Ammon's horn (tissue), 1 donor: ENCODE results near the gene SPTB.
"Not testable (repeated sequence)": the region's sequence is repeated elsewhere in the genome, so short reads cannot be mapped to it uniquely, and the experiment has no call there.

Experiments used
- DNase-seq: peaks from one replicate; pipeline ENCODE4 v3.0.0-alpha.2; 2016; ENCODE audit warnings: low spot score

SPTB gene

DNA sequence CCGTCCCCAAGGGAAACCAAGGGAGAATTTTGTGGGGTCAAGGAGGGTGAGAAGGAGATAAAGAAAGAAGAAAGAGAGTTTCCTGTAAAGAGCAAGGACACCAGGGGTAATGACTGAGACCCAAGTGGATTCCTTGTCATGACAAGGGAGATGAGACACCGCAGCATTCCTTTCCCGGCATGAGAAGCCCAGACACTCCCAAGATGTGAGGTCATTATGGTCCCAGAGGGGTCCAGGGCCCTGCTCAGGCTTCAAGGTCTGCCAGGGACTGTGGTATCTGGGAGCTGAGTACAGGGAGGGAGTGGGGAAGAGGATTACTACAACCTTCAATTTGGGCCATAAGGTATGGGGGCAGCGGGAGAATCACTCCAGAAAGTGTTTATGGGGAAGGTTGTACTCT is 58.1 kb downstream of the SPTB start:
- DNase-seq = no peak

DNA sequence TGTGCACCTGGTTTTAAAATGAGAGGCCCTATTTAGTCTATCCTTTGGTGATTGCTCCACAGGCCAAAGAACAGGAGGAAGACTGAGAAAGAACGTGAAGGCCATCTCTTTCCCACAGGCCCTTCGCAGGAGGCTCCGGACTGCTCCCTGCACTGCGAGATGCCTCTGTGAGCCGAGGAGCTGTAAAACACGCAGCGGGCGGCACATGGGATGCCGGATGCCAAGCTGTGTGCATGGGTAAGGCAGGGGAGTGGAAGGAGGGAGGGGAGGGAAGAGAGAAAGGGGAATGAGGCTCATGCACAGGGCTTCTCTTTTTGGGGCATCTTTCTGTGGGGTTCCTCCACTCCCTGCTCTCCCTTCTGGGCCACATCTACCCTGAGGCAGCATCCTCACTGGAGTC is 61.6 kb downstream of the SPTB start:
- no peak for DNase-seq

DNA sequence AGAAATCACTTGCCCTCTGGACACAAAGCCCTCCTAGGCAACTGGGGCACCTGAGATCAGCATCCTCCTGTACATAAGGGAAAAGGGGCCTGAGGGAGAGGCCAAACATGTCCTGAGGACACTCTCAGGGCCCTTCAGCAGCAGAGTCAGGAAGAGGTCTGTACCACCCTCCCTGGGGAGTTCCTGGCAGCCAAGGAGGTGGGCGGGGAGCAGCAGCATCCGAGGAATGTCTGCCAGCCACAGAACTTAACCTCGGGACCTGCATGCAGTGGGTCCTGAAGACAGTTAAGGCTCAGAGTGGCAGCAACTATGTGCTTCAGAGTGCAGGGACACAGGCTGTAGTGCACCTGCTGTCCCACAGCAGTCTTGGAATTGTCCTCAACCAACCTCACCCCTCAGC is 62.1 kb downstream of the SPTB start:
- DNase-seq = no peak

DNA sequence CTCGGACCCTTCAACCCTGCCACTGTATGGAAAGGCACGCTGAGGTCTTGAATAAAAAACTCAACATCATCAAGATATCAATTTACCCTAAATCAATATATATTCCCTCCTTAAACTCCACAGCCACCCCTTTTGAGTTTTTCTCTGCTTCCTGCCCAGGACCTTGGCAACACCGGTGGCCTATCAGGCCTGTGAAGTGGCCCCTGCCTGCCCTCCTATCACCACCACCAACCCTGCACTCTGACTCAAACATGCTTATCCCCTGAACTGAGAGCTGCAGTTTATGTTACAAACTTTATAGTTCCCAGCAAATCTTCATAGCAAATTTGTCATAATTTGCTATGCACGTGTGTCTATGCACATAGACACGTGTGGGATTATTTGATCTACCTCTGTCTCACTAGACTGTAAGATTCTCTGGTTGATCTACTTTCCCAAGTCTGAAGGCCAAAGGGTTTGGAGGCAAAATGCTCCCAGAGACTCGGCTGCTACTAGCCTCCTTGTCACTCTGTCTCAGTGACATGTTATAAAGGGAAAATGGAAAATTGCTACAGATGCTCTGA is 63.4 kb downstream of the SPTB start:
- no peak for DNase-seq

DNA sequence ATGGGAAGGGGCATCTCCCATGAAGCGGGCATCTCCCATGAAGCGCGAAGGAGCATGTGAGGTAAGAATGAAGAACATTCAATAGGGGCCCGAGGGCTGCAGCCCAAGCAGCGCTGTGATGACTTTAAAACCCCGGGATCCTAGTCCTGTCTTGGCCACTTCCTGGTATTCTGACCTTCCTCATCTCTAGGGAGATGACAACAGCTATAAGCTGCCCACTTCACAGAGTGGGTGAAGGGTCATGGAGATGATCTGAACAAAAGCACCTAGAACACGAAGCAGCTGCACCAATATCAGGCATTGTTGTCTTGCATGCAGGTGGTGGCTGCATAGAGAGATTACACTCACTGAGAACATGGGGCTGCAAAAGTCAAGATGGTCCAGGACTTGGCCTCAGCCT is 64.5 kb downstream of the SPTB start:
- no peak for DNase-seq

DNA sequence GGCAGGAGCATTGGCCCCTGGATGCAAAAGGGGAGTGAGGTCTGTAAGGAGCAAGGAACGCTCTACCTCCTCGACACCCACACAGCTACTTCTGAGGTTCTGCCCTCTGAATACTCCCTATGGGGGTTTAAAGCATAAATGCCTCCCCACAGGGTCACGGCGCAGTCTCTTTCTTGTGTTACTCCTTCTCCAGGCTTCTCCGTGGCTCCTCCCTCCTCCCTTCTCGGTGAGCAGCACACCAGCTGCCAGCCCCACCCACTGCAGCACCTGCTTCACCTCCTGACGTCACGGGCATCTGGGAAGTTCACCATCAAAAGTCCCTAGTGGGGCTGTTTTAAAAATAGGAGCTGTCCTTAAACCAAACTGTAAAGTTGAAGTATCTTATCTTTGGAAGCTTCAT is 67.3 kb downstream of the SPTB start:
- no peak for DNase-seq

DNA sequence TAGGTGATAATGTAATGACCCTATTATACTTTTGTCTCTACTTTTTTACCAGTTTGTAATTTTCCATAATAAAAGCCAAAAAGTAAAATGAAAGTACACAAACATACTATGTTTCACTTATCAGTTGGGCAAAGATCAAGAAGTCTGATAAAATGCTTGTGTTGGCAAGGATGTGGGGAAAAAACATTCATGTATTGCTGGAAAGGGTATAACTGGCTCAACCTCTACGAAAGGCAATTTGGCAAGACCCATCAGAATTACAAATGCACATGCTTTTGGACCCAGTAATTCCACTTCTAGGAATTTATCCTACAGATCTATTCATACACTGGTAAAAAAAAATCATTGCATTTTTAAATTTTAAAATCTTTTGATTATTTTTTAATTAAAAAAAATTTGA is 68.0 kb downstream of the SPTB start:
- no peak for DNase-seq

DNA sequence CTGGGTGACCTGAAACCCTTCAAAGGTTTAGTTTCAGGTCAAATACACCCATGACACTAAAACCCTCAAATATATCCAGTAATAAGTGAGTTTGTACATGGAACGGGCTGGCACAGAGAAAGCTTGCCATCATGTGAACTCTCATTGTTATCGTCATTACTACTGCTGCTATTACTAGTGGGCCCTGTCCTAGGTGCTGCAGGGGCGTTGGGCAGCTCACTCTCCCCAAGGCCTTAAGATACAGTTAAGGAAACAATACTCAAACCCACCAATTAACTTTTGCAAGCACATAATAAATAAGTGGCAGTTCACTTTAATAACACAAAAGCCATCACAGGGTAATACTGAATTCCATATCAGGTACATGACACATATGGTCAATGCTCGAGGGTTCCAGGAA is 71.3 kb downstream of the SPTB start:
- no peak for DNase-seq

DNA sequence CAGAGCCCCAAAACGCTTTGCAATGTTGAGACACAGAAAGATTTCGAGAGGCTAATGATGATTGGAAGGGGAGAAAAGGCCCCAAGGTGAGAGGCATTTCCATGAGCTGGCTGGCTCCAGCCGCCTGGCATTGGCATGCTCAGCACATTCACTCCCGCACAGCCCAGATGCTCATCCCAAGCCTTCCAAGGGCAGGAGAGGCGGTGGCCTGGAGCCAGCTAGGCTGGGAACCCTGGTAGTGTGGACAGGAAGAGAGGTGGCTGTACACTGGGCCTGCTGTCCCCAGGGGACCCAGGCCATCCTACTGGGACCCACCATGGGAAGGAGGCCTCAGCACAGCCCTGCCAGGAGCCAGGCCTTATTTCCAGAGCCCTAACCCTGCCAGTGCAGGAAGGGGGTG is 72.2 kb downstream of the SPTB start:
- no peak for DNase-seq

DNA sequence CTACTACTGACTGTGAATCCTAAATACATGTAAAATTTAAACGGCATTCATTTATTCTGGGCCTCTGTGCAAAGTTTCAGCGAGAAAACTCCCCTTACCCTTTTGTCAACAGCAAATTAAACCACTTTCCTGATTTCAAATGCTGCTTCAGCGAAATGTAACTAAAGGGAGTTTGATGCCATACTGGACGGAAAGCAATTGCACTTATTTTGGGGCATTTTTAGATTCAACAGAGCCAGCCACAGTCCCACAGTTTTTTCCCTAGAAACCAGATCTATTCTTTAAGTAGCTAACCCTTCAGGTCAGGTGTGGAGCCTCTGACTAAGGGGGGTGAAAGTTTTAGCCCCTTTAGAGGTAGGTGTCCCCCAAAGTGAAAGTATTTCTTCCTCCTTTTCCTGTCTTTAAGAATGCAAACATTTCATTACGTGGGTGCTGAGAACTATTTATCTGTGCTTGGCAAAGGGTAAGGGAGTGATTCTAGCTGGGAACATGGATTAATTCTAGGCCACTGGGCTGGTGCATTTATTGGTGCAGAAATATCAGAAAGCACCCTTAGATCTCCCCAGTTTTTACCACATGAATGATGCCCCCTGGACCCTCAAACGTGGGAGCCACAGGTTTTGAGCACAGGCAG is 72.7 kb downstream of the SPTB start:
- DNase-seq = no peak

DNA sequence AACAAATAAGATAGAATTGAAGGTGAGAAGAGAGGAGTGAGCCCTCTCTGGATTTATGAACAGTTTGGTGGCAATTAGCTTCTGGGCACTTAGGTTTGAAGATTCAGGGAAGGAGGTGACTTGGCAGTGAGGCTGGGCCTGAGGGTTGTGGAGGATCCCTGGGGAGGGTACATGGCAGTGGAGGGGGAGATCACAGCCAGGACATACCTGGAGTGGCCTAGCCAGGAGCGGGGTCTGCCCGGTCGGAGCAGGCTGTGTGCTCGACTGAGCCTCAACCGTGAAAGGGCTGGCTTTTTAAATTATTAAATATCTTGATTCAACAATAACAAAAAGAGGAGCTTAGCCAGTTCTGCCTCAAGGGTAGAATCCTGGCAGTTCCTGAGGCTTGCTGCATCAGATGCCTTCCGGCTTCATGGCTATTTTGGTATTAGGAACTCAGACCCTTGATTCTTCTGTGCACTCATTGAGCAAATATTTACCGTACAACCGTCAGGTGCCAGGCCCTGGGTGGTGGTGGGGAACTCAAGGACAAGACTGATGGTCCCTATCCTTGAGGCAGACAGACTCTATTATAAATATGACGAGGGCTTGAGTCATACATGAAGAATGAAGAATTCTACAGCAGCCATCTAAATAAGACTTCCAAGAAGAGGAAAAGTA is 73.4 kb downstream of the SPTB start:
- no peak for DNase-seq

DNA sequence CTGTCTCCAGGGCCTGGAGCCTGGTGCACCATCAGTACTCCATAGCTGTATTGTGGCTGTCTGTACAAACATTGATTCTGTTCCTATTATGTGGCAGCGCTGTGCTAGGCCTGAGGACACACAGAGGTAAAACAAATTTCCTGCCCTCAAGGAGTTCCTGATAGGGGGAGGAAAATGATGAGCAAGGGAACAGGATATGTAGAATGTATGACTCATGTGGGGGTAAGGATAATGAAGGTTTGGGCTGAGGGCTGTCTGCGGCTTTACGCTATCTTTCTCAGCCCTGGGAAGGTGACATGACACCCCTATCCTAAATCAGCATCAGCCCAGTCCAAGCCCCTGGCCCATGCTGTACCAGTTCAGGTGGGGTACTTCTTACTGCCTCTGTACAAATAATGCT is 74.1 kb downstream of the SPTB start:
- DNase-seq = not testable (repeated sequence)

DNA sequence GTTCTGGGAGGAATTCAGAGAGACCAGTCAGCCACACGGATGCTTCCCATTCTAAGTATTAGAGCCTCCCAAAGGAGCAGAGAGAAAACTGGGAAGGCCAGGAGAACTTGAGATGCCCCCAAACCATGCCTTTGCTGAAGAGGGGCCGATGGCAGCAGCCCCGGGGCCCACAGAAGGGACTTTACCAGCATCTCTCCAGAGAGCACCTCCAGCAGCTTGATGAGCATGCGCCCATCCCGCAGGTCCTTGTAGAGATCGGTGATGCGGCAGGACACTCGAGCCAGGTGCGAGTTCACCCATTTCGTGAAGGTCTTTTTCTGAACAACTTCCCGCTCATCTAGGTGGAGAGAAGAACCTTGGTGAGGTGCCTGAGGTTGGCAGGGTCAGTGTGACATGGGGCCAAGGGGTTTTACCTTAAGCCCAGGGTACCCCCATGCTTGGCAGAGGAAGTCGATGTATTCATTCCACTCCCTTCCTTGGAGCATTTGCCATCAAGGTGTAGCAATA is 74.9 kb downstream of the SPTB start:
- no peak for DNase-seq

DNA sequence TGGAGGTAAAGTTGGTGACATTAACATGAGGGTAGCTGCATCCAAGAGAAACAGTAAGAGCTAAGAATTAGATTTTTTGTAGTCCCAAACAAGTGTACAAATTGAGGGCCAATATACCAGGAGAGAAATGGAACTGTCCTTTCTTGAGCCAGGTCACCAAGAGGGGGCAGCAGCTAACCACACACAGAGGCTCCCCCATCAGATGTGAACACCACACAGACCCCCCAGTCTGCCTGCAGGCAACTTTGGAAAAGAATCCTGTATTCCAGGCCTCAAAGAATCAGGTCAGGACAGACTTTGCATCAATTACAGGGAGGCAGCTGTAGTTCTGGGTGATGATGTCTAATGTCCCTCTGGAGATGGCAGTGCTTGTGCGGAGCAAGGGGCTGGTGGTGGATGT is 77.9 kb downstream of the SPTB start:
- DNase-seq = no peak

DNA sequence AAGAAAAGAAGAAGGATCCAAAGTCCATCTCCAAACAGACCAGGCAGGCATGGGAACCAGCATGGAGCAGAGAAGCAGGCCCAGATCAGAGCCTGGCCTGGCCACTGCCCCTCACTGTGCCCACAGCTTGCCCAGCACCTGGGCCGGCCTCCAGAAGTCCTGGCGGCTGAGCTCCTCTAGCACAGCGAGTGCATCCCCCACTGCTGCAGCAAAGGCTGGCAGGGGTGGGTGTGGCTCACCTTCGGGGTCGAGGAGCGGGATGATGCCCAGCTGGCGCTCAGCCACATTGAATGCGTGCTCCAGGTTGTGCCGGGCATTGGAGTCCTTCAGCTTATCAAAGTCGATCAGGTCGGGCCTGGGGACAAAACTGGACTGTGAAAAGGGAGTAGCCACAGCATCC is 78.7 kb downstream of the SPTB start:
- no peak for DNase-seq

DNA sequence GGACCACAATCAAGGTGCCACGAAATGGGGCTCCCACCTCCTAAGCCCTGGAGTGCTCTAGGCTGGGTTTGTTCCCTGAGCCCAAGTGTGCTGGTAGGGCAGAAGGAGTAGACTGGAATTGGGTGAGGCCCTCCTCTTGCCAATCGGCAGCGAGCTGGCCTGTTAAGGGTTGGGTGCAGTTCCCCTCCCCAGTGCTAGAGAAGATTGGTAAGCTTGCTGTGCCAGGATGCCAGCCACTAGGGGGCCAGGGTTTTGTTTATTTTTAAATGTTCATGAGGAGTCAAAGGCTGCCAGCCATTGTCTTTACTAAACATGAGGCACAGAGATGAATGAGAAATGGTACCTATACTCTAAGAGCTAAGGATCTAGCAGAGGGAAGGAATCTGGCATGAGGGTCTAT is 79.7 kb downstream of the SPTB start:
- DNase-seq = peak; percentile 16

DNA sequence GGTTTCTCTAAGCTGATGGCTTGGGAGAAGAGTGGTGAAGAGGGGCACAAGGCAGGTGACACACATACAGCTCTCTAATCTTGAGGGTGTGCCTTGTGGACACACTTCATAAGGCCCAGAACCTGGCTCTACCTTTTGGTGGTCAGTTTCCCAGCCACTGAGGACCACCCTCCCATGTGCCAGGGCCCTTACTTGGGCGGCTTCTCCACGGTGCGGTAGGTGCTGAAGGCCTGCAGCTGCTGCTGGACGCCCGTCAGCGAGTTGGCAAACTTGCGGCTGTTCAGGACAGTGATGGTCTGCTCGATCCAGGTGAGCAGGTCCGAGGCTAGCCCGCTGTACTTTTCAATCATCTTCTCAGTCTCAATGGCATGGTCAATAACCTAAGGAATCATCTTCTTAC is 80.2 kb downstream of the SPTB start:
- no peak for DNase-seq

DNA sequence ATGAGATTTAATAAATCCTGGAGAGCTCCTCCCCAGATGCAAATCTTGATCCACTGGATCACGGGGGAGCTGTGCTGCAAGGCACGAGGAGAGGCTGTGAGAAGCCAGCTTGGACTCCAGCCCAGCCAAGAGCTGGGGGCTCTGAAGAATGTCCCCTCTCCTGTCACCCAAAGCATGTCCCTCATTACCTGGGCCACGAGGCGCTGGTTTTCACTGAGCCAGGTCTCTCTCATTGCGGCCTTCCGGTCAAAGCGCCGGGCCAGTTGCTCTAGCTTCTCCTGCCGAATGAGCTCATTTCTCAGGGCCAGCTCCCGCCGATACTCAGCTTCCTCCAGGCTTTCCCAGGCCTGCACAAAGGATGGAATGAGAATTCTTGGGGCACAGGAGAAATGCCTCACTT is 83.3 kb downstream of the SPTB start:
- DNase-seq = no peak

DNA sequence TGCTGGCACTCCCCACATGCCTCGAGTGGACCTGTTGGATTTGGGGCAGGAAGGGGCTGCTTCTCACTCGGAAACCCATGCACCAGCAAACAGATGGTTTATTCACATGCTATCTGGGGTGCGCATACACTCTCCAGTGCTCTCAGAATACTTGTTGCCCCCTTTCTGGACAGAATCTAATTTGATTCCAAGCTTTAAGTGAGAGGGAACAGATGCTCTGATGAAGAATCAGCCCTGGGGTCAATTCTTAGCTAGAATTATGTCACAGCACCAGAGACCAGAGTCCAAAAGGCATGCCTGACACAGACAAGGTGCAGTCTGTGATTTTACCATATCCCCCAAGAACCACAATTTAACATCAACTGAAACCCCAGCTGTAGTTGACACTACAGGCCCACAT is 83.8 kb downstream of the SPTB start:
- no peak for DNase-seq

DNA sequence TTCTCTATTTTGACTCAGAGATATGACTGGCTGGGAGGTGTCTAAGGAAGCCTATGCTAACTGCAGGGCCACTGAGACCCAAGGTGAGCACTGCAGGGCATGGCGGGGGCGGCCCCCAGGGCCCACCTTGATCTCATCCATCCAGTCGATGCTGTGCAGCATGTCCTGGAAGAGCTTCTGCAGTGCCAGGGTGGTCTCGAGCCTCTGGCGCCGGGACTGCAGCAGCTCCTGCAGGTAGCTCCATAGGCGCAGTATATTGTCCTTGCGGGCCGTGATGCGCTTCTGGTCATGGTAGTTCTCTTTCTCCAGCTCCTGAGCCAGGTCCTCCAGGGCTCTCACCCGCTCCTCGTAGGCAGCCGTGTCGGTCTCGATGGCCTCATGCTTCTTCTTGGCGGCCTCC is 84.5 kb downstream of the SPTB start:
- no peak for DNase-seq

DNA sequence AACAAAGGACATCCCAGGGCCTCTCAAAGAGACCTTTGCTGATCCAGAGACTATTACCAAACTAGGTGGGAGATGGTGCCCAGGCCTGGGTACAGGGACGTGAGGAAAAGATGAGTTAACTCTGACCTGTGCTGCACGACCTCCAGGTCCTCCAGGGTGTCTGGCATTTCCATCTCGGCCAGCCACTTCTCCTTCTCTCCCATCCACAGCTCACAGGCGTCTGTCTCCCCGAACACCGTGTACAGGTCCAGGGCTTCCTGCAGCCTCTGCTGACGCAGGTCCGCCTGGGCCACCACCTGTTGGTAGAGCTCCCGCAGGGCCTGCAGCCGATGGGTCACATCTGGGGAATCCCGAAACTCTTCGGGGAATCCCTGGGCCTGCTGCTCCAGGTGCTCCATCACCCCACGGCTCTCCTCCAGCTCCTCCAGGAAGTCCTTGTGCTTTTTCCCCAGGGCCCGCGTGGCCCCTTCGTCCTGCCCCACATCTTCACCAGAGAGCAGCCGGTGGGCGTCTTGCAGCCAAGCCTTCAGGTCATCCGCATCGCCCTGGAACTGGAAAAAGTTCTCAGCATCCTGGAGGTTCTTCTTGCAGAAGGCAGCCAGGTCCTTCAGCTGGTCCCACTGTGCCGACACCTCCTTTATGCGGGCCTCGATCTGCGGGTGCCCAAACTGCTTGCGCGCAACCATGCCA is 86.7 kb downstream of the SPTB start:
- DNase-seq = no peak

DNA sequence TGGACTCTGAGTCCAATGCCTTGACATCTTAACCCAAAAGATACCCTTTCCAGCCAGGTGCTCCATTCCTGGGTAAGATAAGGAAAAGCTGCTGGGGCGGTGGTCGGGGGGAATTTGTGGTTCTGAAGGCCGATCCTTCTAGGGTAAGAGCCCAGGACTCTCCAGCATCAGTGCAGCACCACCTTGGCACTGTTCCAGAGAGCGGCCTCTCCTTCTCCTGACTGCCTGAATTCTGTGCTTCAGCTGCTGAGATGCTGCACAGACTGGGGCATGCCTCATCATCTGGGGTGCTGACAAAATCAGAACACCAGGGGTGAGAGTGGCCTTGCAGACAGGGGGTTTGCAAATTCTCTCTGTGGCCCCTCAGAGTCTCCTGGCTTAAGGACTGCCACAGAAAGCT is 87.5 kb downstream of the SPTB start:
- no peak for DNase-seq

DNA sequence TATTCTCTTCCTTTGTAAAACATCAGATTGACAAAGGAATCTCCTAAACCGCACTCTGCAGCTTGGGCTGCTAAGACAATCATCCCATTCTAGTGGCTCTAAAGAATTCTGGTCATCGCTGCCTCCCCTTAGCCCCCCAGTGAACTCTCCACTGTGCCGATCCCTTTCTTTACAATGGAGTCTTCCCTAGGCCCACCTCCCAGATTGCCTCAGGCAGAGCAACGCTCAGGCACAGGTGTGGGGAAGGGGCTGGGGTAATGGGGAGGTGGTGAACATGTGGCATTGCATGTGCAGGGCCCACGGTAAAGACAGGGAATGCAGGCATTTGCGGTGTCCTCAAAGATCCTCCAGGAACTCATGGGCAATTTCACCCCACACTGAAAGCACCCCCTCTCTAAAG is 89.2 kb downstream of the SPTB start:
- DNase-seq = no peak
